HG03159 (cell line): Measurements from ENCODE around the gene CEACAM1.
"Not testable (repeated sequence)": the region's sequence is repeated elsewhere in the genome, so short reads cannot be mapped to it uniquely, and the experiment has no call there.

Experiments used
- ATAC-seq: cut with Tn5 transposase; IDR thresholded peaks from one replicate; pipeline ENCODE4 v1.9.1; 2021; ENCODE audit warnings: mild to moderate bottlenecking, moderate library complexity; ENCODE audit not compliant: unreplicated experiment

CEACAM1 gene

GRCh38 chr19:42549067-42549466 lies 20.8 kb upstream of the CEACAM1 start:
- not testable (repeated sequence) for ATAC-seq

- ATAC-seq, result no peak
These were observed 20.3 kb upstream of the CEACAM1 start for GRCh38 chr19:42548552-42548951.

- ATAC-seq, result no peak
These were observed 19.6 kb upstream of the CEACAM1 start for GRCh38 chr19:42547929-42548328.

GRCh38 chr19:42546831-42547500 lies 18.7 kb upstream of the CEACAM1 start:
- ATAC-seq, result no peak

- ATAC-seq, result no peak
These were observed 15.9 kb upstream of the CEACAM1 start for GRCh38 chr19:42544146-42544545.

GRCh38 chr19:42542791-42543190 lies 14.5 kb upstream of the CEACAM1 start:
- no peak for ATAC-seq

GRCh38 chr19:42540071-42540553 lies 11.8 kb upstream of the CEACAM1 start:
- no peak for ATAC-seq

GRCh38 chr19:42538841-42539709 lies 10.8 kb upstream of the CEACAM1 start:
- ATAC-seq, result no peak

GRCh38 chr19:42535276-42535675 lies 7.0 kb upstream of the CEACAM1 start:
- ATAC-seq, result not testable (repeated sequence)

- ATAC-seq, result no peak
These were observed 6.1 kb upstream of the CEACAM1 start for GRCh38 chr19:42534391-42534790.

- no peak for ATAC-seq
These were observed 4.6 kb upstream of the CEACAM1 start for GRCh38 chr19:42532891-42533290.

GRCh38 chr19:42531313-42531712 lies 3.0 kb upstream of the CEACAM1 start:
- ATAC-seq, result no peak

GRCh38 chr19:42529248-42529764 lies 1.0 kb upstream of the CEACAM1 start:
- ATAC-seq, result no peak

GRCh38 chr19:42524943-42525342 lies 3.3 kb downstream of the CEACAM1 start:
- ATAC-seq, result no peak

- no peak for ATAC-seq
These were observed 4.0 kb downstream of the CEACAM1 start for GRCh38 chr19:42524250-42524649.

GRCh38 chr19:42522262-42522661 lies 6.0 kb downstream of the CEACAM1 start:
- ATAC-seq, result not testable (repeated sequence)

GRCh38 chr19:42521346-42522030 lies 6.8 kb downstream of the CEACAM1 start:
- no peak for ATAC-seq

- no peak for ATAC-seq
These were observed 9.2 kb downstream of the CEACAM1 start for GRCh38 chr19:42519108-42519507.

GRCh38 chr19:42516771-42517170 lies 11.5 kb downstream of the CEACAM1 start:
- no peak for ATAC-seq

- ATAC-seq, result no peak
These were observed 12.9 kb downstream of the CEACAM1 start for GRCh38 chr19:42515241-42515832.

GRCh38 chr19:42514449-42514848 lies 13.8 kb downstream of the CEACAM1 start:
- no peak for ATAC-seq
